GM18508 (cell line): Measurements from ENCODE around the gene ZNF486.
"Not testable (repeated sequence)": the region's sequence is repeated elsewhere in the genome, so short reads cannot be mapped to it uniquely, and the experiment has no call there.

Experiments
- ATAC-seq: cut with Tn5 transposase; IDR thresholded peaks from one replicate; pipeline ENCODE4 v1.9.1; 2021; ENCODE audit warnings: moderate number of reproducible peaks; ENCODE audit not compliant: insufficient read depth, unreplicated experiment

Gene ZNF486

DNA sequence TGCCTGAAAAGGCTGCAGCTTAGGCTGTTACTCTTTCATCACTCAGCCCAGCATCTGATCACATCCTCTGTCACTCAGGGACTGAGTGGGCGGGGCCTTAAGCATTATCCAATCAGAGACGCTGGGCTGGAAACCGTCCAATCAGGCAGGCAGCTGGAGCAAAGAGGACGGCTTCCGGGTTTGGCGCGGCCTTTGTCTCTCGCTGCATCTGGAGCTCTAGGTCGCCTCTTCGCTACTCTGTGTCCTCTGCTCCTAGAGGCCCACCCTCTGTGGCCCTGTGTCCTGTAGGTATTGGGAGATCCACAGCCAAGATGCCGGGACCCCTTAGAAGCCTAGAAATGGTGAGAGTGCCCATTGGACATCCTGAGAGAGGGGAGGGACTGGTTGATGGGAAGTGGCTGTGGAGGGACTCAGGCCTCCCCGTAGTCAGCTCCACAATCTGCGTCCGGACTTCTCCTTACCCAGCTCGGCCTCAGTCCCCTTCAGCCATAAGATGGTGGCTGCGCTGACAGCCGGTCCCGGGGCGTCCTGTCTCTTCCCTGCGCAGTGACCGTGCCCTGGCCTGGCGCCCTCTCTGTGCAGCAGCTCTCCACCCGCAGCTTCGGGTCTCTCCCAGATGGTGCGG is at the start of gene ZNF486:
Gene ZNF486, plus strand, starts transcription at position 195 of the 625 bp plus-strand sequence. Its CDS starts 117 bp downstream, at position 312.
- ATAC-seq: peak; percentile 74

DNA sequence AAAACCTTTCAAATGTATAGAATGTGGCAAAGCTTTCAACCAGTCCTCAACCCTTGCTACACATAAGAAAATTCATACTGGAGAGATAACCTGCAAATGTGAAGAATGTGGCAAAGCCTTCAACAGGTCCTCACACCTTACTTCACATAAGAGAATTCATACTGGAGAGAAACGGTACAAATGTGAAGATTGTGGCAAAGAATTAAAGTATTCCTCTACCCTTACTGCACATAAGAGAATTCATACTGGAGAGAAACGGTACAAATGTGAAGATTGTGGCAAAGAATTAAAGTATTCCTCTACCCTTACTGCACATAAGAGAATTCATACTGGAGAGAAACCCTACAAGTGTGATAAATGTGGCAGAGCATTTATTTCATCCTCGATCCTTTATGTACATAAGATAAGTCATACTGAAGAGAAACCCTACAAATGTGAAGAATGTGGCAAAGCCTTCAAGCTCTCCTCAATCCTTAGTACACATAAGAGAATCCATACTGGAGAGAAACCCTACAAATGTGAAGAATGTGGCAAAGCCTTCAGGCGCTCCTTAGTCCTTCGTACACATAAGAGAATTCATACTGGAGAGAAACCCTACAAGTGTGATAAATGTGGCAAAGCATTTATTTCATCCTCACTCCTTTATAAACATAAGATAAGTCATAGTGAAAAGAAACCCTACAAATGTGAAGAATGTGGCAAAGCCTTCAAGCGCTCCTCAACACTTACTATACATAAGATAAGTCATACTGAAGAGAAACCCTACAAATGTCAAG is 48.8 kb upstream of the ZNF486 start:
- not testable (repeated sequence) for ATAC-seq

DNA sequence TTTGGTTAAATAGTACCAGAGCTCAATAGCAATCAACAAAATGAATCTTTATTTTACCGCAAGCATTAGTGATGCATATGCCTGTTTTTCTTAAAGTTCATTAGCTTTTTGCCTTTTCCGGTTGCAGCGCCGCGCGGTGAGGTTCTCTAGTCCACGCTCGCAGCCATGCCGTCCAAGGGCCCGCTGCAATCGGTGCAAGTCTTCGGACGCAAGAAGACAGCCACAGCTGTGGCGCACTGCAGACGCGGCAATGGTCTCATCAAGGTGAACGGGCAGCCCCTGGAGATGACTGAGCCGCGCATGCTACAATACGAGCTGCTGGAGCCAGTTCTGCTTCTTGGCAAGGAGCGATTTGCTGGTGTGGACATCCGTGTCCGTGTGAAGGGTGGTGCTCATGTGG is 42.1 kb upstream of the ZNF486 start:
- no peak for ATAC-seq

DNA sequence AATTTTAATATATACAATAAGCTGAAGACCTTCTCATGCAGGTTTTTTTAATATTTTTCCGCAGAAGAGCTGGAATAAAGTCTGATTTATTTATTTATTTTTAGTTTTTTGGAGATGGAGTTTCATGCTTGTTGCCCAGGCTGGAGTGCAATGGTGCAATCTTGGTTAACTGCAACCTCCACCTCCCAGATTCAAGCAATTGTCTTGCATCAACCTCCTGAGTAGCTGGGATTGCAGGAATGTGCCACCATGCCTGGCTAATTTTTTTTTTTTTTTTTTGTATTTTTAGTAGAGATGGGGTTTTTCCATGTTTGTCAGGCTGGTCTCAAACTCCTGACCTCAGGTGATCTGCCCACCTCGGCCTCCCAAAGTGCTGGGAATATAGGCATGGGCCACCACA is 34.1 kb upstream of the ZNF486 start:
- not testable (repeated sequence) for ATAC-seq

DNA sequence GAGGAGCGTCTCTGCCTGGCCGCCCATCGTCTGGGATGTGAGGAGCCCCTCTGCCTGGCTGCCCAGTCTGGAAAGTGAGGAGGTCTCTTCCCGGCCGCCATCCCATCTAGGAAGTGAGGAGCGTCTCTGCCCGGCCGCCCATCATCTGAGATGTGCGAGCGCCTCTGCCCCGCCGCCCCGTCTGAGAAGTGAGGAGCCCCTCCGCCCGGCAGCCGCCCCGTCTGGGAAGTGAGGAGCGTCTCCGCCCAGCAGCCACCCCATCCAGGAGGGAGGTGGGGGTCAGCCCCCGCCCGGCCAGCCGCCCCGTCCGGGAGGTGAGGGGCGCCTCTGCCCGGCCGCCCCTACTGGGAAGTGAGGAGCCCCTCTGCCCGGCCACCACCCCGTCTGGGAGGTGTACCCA is 29.3 kb upstream of the ZNF486 start:
- ATAC-seq: not testable (repeated sequence)

DNA sequence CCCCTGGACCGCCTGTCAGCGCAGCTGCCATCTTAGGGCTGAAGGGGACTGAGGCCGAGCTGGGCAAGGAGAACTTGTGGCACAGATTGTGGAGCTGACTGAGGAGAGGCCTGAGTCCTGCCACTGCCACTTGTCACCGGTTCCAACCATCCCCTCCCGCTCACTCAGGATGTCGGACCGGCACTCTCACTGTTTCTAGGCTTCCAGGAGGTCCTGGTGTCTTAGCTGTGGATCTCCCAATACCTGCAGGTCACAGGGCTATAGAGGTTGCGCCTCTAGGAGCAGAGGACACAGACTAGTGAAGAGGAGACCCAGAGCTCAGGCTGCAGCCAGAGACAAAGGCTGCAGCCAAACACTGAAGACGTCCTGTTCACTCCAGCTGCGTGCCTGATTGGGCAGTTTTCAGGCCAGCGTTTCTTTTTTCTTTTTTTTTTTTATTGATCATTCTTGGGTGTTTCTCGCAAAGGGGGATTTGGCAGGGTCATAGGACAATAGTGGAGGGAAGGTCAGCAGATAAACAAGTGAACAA is 15.3 kb upstream of the ZNF486 start:
- ATAC-seq: no peak

DNA sequence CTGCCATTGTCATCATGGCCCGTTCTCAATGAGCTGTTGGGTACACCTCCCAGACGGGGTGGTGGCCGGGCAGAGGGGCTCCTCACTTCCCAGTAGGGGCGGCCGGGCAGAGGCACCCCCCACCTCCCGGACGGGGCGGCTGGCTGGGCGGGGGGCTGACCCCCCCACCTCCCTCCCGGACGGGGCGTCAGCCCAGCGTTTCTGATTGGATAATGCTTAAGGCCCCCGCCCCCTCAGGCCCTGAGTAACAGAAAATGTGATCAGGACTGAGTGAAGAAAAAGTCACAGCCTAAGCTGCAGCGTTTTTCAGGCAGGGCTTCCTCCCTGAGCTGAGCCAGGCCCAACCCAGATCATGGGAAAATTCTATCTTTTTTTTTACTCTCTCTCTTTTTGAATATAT is 14.5 kb upstream of the ZNF486 start:
- not testable (repeated sequence) for ATAC-seq

DNA sequence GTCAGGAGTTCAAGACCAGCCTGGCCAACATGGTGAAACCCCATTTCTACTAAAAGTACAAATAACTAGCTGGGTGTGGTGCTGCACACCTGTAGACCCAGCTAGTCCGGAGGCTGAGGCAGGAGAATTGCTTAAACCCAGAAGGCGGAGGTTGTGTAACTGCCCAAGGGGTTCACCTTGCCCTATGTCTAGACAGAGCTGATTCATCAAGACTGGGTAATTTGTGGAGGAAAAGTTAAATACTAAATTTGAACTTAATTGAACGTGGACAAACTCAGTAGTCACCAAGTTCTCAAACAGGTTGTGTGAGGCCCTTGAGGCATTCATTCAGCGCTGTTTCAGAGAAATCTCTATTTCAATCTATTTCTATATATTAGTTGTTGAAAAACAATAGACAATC is 13.7 kb upstream of the ZNF486 start:
- ATAC-seq: no peak

DNA sequence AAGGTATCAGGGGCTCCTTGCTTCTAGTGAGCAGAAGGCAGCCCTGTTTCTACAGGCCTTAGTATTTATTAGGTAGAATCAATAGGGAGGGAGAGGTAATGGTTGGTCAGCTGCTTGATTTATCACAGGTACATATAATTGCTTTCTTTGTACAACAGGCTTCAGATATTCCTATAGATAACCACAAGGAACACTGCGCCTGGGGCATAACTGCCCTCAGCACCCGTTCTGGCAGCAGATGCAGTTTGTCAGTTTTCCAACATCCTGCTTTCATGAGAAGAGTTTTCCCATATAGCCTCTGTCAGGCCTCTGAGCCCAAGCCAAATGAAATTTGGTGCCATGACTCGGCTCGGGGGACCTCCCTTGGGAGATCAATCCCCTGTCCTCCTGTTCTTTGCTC is 12.4 kb upstream of the ZNF486 start:
- ATAC-seq: no peak

DNA sequence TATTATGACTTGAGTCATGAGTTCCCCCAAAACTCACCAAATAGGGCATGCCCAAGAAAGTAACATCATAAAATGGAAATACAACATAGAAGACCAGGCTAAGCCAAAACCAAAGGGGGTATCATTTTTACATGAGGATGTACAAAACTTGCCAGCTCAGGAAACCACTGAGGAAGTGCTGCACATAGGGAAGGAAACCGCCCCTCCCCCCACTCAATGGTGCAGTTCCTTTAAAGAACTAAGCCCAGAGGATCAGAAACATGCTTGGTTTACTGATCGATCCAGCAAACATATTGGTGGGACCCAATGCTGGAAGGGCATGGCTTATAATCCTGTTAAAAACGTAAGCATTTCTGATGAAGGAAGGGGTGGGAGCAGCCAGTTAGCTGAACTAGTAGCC is 4.2 kb upstream of the ZNF486 start:
- no peak for ATAC-seq

DNA sequence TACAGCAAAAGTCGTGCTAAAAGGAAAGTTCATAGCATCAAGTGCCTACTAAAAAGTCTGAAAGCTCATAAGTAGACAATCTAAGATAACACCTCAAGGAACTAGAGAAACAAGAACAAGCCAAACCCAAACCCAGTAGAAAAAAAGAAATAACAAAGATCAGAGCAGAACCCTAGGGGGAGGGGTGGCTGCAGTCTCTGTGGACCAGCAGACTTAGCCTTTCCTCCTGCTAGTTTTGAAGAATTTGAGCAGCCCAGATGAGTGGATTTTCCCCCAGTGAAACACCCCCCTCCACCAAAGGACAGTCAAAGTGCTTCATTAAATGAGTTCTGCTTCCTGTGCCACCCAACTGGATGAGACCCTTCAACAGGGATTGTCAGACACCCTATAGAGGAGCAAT is 2.6 kb upstream of the ZNF486 start:
- ATAC-seq: no peak

DNA sequence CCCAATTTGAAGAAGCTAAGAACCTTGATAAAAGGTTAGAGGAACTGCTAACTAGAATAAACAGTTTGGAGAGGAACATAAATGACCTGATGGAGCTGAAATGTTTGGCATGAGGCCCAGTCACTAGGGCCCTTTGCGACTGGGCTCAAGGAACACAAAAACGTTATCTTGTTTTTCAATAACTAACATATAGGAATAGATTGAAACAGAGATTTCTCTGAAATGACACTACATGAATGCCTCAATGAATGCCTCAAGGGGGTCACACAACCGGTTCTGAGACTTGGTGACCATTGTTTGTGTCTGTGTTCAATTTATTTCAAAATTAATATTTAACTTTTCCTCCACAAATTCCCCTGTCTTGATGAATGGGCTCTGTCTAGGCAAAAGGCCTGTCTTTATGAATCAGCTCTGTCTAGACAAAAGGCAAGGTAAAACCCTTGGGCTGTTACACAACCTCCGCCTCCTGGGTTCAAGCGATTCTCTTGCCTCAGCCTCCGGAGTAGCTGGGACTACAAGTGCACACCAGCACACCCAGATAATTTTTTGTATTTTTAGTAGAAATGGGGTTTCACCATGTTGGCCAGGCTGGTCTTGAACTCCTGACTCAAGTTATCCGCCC is 932 bp upstream of the ZNF486 start:
- ATAC-seq: no peak

DNA sequence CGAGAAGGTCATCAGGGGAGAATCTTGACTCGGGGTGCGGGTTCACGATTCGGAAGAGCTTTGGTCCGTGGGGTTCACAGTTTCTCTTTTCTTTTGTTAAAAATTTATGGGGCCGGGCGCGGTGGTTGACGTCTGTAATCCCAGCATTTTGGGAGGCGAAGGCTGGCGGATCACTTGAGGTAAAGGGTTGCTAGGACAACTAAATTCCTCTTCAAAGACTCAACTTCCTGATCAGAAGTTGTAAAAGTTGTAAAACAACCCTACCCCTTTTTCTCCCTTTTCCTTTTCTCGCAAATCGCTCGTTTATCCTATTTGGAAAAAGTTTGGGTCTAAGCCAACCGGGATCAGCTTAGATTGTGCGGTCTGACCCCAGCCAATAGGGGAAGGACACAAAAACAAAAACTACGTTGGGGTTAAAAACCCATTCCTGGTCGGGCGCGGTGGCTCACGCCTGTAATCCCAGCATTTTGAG is 673 bp downstream of the ZNF486 start:
- no peak for ATAC-seq

DNA sequence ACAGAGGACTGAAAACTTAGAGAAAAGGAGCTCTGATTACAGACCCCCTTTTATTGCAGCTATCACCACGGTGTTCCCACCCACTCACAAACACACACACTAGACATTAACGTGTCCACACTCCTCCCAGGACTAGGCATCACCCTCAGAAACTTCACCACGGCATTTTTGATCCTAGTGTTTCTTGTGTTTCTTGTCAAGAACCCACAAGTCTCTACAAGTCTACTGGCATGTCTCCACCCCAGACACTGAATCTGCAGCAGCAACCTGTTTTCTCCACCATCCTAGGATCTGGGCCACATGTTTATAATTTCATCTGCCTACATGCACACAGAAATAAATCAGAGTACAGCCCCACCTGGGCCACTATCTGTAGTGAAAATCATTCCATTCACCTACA is 4.3 kb downstream of the ZNF486 start:
- no peak for ATAC-seq

DNA sequence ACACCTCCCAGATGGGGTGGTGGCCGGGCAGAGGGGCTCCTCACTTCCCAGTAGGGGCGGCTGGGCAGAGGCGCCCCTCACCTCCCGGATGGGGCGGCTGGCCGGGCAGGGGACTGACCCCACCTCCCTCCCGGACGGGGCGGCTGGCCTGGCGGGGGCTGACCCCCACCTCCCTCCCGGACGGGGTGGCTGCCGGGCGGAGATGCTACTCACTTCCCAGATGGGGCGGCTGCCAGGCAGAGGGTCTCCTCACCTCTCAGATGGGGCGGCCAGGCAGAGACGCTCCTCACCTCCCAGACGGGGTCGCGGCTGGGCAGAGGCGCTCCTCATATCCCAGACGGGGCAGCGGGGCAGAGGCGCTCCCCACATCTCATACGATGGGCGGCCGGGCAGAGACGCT is 8.8 kb downstream of the ZNF486 start:
- not testable (repeated sequence) for ATAC-seq

DNA sequence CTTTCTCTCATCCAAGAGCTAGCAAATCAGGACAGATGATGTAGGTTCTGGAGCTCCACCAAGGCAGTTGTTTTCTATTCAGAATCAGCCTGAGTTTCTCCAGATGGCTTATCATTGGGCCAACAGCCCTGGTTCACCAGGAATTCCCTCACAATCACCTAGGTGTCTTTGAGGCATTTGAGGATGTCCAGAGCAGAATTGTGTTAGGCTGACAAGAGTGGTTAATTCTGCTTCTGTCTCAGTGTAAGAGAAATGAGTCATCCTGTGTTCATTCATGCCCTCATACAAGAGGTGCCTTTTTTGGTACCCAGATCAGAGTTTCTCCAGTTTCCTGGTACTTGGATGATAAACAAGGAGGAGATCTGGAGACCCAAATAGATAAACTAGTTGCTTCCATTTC is 12.9 kb downstream of the ZNF486 start:
- not testable (repeated sequence) for ATAC-seq

DNA sequence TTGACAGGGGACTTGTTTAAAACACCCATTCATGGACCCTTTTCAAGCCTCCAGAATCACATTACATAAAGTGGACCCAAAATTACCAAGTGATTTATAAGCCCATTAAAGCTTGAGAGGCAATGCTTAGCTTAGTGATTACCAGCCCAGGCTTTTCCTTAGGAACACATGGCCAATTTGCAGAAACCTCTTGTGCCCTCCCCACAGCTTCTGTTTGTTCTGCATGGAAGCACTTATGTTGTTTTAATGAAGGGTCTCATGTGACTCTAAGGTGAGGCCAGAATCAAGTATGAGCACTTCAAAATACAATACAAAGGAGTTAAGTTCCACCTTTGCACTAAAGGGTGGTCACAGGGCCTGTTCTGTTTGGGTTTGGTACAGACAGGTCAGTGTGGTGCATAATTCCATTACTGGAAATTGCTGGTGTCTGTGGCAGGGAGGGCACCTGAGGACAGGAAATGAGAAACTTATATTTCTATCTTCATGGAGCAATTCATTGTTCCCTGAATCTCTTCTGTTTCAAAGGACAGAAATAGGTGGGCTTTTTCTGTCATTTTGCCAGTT is 15.3 kb downstream of the ZNF486 start:
- no peak for ATAC-seq

DNA sequence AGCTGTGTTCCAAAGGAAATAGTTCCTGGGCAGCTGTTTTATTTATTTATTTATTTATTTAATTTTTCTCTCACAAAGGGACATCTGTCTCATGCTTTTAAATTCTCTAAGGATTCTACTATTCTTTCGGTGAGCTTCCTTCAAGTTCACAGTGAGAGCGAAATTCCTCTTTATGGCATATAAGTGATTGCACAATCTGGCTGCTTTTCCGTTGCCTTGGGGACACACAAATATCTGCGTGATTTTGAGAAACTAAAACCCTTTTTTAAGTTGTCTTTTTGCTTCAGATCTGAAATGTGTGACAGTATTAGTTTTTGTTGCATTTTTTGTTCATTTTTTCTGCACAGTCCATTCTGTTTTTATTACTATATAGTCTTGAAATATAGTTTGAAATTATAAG is 19.2 kb downstream of the ZNF486 start:
- no peak for ATAC-seq

DNA sequence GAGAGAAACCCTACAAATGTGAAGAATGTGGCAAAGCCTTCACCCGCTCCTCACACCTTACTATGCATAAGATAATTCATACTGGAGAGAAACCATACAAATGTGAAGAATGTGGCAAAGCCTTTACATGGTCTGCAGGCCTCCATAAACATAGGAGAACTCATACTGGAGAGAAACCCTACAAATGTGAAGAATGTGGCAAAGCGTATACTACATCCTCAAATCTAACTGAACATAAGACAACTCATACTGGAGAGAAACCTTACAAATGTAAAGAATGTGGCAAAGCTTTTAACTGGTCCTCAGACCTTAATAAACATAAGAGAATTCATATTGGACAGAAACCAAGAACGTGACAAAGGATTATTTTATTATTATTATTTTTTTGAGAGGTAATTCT is 30.7 kb downstream of the ZNF486 start:
- no peak for ATAC-seq

DNA sequence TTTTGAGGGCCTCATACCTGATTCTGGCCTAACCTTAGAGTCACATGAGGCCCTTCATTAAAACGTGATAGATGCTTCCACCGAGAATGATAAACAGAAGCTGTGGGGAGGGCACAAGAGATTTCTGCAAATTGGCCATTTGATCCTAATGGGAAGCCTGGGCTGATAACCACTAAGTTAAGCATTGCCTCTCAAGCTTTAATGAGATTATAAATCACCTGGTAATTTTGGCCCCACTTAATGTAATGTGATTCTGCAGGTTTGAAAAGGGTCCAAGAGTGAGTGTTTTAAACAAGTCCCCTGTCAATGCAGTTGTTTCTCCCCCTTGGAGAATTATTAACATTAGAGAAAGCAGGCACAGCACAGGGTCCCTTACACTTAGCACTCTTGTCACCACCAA is 42.0 kb downstream of the ZNF486 start:
- ATAC-seq: no peak

DNA sequence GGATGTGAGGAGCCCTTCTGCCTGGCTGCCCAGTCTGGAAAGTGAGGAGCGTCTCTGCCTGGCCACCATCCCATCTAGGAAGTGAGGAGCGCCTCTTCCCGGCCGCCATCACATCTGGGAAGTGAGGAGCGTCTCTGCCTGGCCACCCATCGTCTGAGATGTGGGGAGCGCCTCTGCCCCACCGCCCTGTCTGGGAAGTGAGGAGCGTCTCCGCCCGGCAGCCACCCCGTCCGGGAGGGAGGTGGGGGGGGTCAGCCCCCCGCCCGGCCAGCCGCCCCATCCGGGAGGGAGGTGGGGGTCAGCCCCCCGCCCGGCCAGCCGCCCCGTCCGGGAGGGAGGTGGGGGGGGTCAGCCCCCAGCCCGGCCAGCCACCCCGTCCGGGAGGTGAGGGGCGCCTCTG is 47.4 kb downstream of the ZNF486 start:
- ATAC-seq: not testable (repeated sequence)
